HepG2 (cell line): ENCODE measurements around the gene VAV2. TPM values are rescaled to one million over a fixed set of nuclear protein-coding genes. Genes with fewer than 3 reads are reported as not detected.

Source experiments
- ATAC-seq: fragments of 200-7000 bp; cut with Tn5 transposase; 3 replicates; pipeline ENCODE4 v1.9.1; 2020; ENCODE audit warnings: mild to moderate bottlenecking, moderate library complexity
- BruUV-seq: library from RNA; stranded (reverse); fragments of 400-500 nt; replicated peaks from 2 replicates; lab custom pipeline; 2021; lab: Mats Ljungman, UMichigan
- CTCF ChIA-PET: fragments of 300-600 bp; formaldehyde crosslinking; extraction: SDS; loops from one replicate; lab custom pipeline; 2021; ENCODE audit warnings: low total read pairs, inconsistent platforms, low intra/inter-chr PET ratio; lab: Yijun Ruan, JAX
- POLR2A ChIA-PET: fragments of 350-600 bp; sonication (Branson Sonifier 250); formaldehyde crosslinking; loops from one replicate; lab custom pipeline; 2020; ENCODE audit warnings: antibody characterized with exemption, inconsistent platforms; lab: Yijun Ruan, JAX
- DNase-seq: peaks from one replicate; pipeline ENCODE4 v3.0.0-alpha.2; 2015; ENCODE audit warnings: low spot score
- FAIRE-seq: peaks from 3 replicates; lab custom pipeline; 2011; peaks lifted over from hg19 to GRCh38; lab: Jason Lieb, UNC
- H2AFZ ChIP-seq: one replicate; pipeline ENCODE4 v1.6.1; 2011; ENCODE audit warnings: low read length, inconsistent platforms
- H3K27ac ChIP-seq: fragments of 300-600 bp; 3 replicates; pipeline ENCODE4 v1.8.0; 2011; ENCODE audit warnings: mixed run types, mild to moderate bottlenecking, mixed read lengths, low read length, inconsistent platforms; ENCODE audit not compliant: insufficient read depth; ENCODE audit errors: extremely low read length
- H3K27me3 ChIP-seq, 2 experiments: fragments of 200-600 bp in 1 of 2; 2 replicates in 1 of 2; 3 replicates in 1 of 2; pipeline versions ENCODE4 v1.6.0 to v1.8.0; 2011; ENCODE audit warnings: low read length in 2 of 2, mild to moderate bottlenecking in 2 of 2, moderate library complexity in 2 of 2, inconsistent platforms in 1 of 2; ENCODE audit not compliant: insufficient read depth in 2 of 2, control insufficient read depth in 1 of 2
- H3K36me3 ChIP-seq, 2 experiments: fragments of 200-600 bp in 1 of 2; replicated peaks in 1 of 2; 2 replicates in 1 of 2; 3 replicates in 1 of 2; pipeline versions ENCODE4 v1.5.1 to v1.8.0; 2011; ENCODE audit warnings: low read length in 2 of 2, inconsistent platforms in 1 of 2; ENCODE audit not compliant: insufficient read depth in 2 of 2, control insufficient read depth in 1 of 2
- H3K4me1 ChIP-seq: 2 replicates; pipeline ENCODE4 v1.5.1; 2012; ENCODE audit warnings: low read length, inconsistent platforms; ENCODE audit not compliant: insufficient read depth
- H3K4me2 ChIP-seq: 2 replicates; pipeline ENCODE4 v1.6.0; 2011; ENCODE audit warnings: low read depth, low read length, inconsistent platforms
- H3K4me3 ChIP-seq, 3 experiments: fragments of 200-600 bp in 1 of 3; sonication (generic), shearing (Covaris generic) in 1 of 3; replicated peaks in 1 of 3; 2 replicates each; pipeline ENCODE4 v1.5.1; 2011 to 2016; ENCODE audit warnings: low read length in 3 of 3, inconsistent platforms in 2 of 3, low read depth in 2 of 3, mild to moderate bottlenecking in 2 of 3, control low read depth in 1 of 3, mixed read lengths in 1 of 3; ENCODE audit not compliant: insufficient read depth in 1 of 3
- H3K79me2 ChIP-seq: one replicate; pipeline ENCODE4 v1.6.1; 2011; ENCODE audit warnings: low read length, inconsistent platforms; ENCODE audit not compliant: insufficient read depth
- H3K9ac ChIP-seq: 2 replicates; pipeline ENCODE4 v1.6.0; 2011; ENCODE audit warnings: mild to moderate bottlenecking, low read depth, low read length, inconsistent platforms; ENCODE audit not compliant: insufficient read depth
- H3K9me3 ChIP-seq: 2 replicates; pipeline ENCODE4 v1.5.1; 2012; ENCODE audit warnings: mild to moderate bottlenecking, low read length
- H4K20me1 ChIP-seq: 2 replicates; pipeline ENCODE4 v1.6.0; 2011; ENCODE audit warnings: inconsistent platforms, mild to moderate bottlenecking, low read length, moderate library complexity; ENCODE audit not compliant: insufficient read depth
- AGO2 ChIP-seq: fragments of 200-400 bp; formaldehyde crosslinking; optimal IDR thresholded peaks from 2 replicates; pipeline ENCODE3; 2017; ENCODE audit warnings: mild to moderate bottlenecking, low read depth, low read length, moderate library complexity
- ARID2 ChIP-seq: sonication (generic); formaldehyde crosslinking; IDR thresholded peaks from 2 replicates; pipeline ENCODE4 v1.8.1; 2022; ENCODE audit warnings: mild to moderate bottlenecking, missing genetic modification reagents, borderline replicate concordance
- HNRNPLL ChIP-seq: fragments of 200-400 bp; formaldehyde crosslinking; IDR thresholded peaks from 2 replicates; pipeline ENCODE4 v1.6.1; 2017; ENCODE audit warnings: mild to moderate bottlenecking, low read depth, low read length; ENCODE audit not compliant: poor library complexity, severe bottlenecking
- KMT2A ChIP-seq: sonication (generic); formaldehyde crosslinking; IDR thresholded peaks from 2 replicates; pipeline ENCODE4 v1.4.0; 2020; ENCODE audit warnings: missing genetic modification reagents
- PCBP2 ChIP-seq: fragments of 200-400 bp; formaldehyde crosslinking; optimal IDR thresholded peaks from 2 replicates; pipeline ENCODE3; 2018; ENCODE audit warnings: low read length, low read depth; ENCODE audit not compliant: poor library complexity, severe bottlenecking
- POLR2A ChIP-seq, 2 experiments: IDR thresholded peaks; 2 replicates each; pipeline ENCODE4 v1.6.1; 2011; ENCODE audit warnings: low read depth in 2 of 2, low read length in 2 of 2, mild to moderate bottlenecking in 1 of 2, moderate library complexity in 1 of 2; ENCODE audit not compliant: insufficient read depth in 1 of 2
- TARDBP ChIP-seq: sonication (generic); formaldehyde crosslinking; IDR thresholded peaks from 2 replicates; pipeline ENCODE4 v1.8.0; 2022; ENCODE audit warnings: mild to moderate bottlenecking, missing genetic modification reagents
- THYN1 ChIP-seq: sonication (generic); formaldehyde crosslinking; IDR thresholded peaks from 2 replicates; pipeline ENCODE4 v1.8.1; 2023; ENCODE audit warnings: low read depth, mild to moderate bottlenecking, moderate library complexity, missing genetic modification reagents, borderline replicate concordance
- ZFP90 ChIP-seq: sonication (generic); formaldehyde crosslinking; IDR thresholded peaks from 2 replicates; pipeline ENCODE4 v1.8.0; 2022; ENCODE audit warnings: missing genetic modification reagents, mild to moderate bottlenecking, inconsistent platforms, borderline replicate concordance
- ZKSCAN1 ChIP-seq: fragments of 150-350 bp; IDR thresholded peaks from 2 replicates; pipeline ENCODE4 v1.6.1; 2014; ENCODE audit warnings: low read length
- ZNF280B ChIP-seq: sonication (generic); formaldehyde crosslinking; IDR thresholded peaks from 2 replicates; pipeline ENCODE4 v1.5.0; 2020; ENCODE audit warnings: missing genetic modification reagents, mild to moderate bottlenecking, borderline replicate concordance
- ZNF580 ChIP-seq: IDR thresholded peaks from 2 replicates; pipeline ENCODE4 v1.6.1; 2016; ENCODE audit warnings: low read depth, borderline replicate concordance
- WGBS: methylation state at CpG from one replicate; pipeline ENCODE4 v1.1.6; 2017; ENCODE audit warnings: low lambda C conversion rate; 5-methylcytosine and 5-hydroxymethylcytosine counted together
- in situ Hi-C: cut with HindIII; loops from 2 replicates; pipeline ENCODE4 v1.10.0; 2017; ENCODE audit warnings: low pct_unique_long_range_greater_than_20kb; ENCODE audit not compliant: extremely low pct_ligation_motif_present
- intact Hi-C: fragments of 100-400 bp; cut with micrococcal nuclease; formaldehyde crosslinking; loops from one replicate; pipeline ENCODE4 v1.10.0; 2022; ENCODE audit not compliant: unreplicated experiment
- polyA plus RNA-seq, 8 experiments: library from polyadenylated mRNA; depleted of rRNA in 3 of 8; stranded (reverse) in 7 of 8; unstranded in 1 of 8; fragments of >200 nt; fragmentation: Illumina TruSeq in 4 of 8; extraction: Trizol in 4 of 8; gene quantifications; 2 replicates each; pipeline versions ENCODE4 v1.2.1 to v1.2.3, GENCODE V29; 2011 to 2016; ENCODE audit warnings: low read depth in 4 of 8, missing spikeins in 1 of 8, mixed read lengths in 1 of 8; ENCODE audit not compliant: insufficient read depth in 1 of 8
- total RNA-seq, 5 experiments: library from RNA; depleted of rRNA; stranded (reverse); fragments of >200 nt; fragmentation: Illumina TruSeq; extraction: Trizol; gene quantifications; 2 replicates each; pipeline ENCODE4 v1.2.3, GENCODE V29; 2016; ENCODE audit warnings: low read depth in 1 of 5

VAV2 gene
- total and polyA plus RNA-seq, 2 of the 13 experiments (the other 11 are each of a cell fraction or from before 2014, with no cell fraction given) = 22.5 to 22.9 TPM

- TF ChIP-seq PCBP2 (no peak), KMT2A (CRISPR knock-in tag) (no peak), POLR2A (IDR thresholded peaks at IDR 0.05; ENCODE audit: insufficient read depth in 1 of 2, low read depth in 2 of 2, low read length in 2 of 2) (peak in 1 of 2 experiments; percentile 22; a peak in 1 of 4 replicates), HNRNPLL (no peak), ZNF580 (CRISPR knock-in tag) (no peak), ZNF280B (CRISPR knock-in tag) (no peak), ZKSCAN1 (no peak), ARID2 (no peak), THYN1 (CRISPR knock-in tag) (no peak), TARDBP (CRISPR knock-in tag) (no peak), ZFP90 (no peak), AGO2 (peak; percentile 19)
- Histone ChIP-seq H3K9ac (no peak overlapping the region), H3K9me3 (no peaks in the 10 kb centered on the region), H3K27ac (no peak overlapping the region), H4K20me1 (no peaks in the 10 kb centered on the region), H2AFZ (no peak overlapping the region), H3K4me1 (no peaks in the 10 kb centered on the region), H3K27me3 (no peaks in the 10 kb centered on the region), H3K4me3 (no peak overlapping the region), H3K4me2 (no peak overlapping the region), H3K79me2 (no peaks in the 10 kb centered on the region), H3K36me3 (peaks cover 30 to 64% of the 10 kb centered on the region in 2 experiments)
- ChIA-PET CTCF (no interaction called here), POLR2A (no interaction called here)
- no TSS peak for BruUV-seq
- intact Hi-C loops (no loop called here), in situ Hi-C loops (no loop called here)
- ATAC-seq (no peak; the same call in 2 of the 3 replicates), DNase-seq (no peak), FAIRE-seq (no peak)
- 98% methylated on average over 21 of the region's 28 CpGs for WGBS
Observed at GRCh38 chr9:134035041-134036039, 43.2 kb upstream of the VAV2 start.
